WTC11 (cell line): ENCODE results near the gene HECW1. TPM values are rescaled to one million over a fixed set of nuclear protein-coding genes. Genes with fewer than 3 reads are reported as not detected.

Source experiments
- ATAC-seq: fragments of 200-7000 bp; cut with Tn5 transposase; 2 replicates; pipeline ENCODE4 v1.10.0; 2021; ENCODE audit warnings: mild to moderate bottlenecking, moderate library complexity
- CTCF ChIA-PET: fragments of 300-600 bp; sonication (Branson Sonifier 250); formaldehyde crosslinking; loops from one replicate; lab custom pipeline; 2021; ENCODE audit warnings: antibody characterized with exemption; lab: Charles Lee
- POLR2A ChIA-PET: fragments of 350-600 bp; sonication (Branson Sonifier 250); formaldehyde crosslinking; loops from one replicate; lab custom pipeline; 2021; ENCODE audit warnings: antibody characterized with exemption; lab: Charles Lee
- DNase-seq: peaks from one replicate; pipeline ENCODE4 v3.0.0; 2021; ENCODE audit warnings: low spot score
- H3K27ac Mint-ChIP-seq: 2 replicates; pipeline ENCODE4 v1.8.0; 2021; ENCODE audit warnings: mixed read lengths
- H3K27me3 Mint-ChIP-seq: 2 replicates; pipeline ENCODE4 v1.8.0; 2021; ENCODE audit warnings: low read depth, mild to moderate bottlenecking, moderate library complexity, mixed read lengths
- H3K36me3 Mint-ChIP-seq: 2 replicates; pipeline ENCODE4 v1.8.0; 2021; ENCODE audit warnings: mixed read lengths
- H3K4me1 Mint-ChIP-seq: 2 replicates; pipeline ENCODE4 v1.8.0; 2022; ENCODE audit warnings: mixed read lengths
- H3K4me3 Mint-ChIP-seq: 2 replicates; pipeline ENCODE4 v1.8.0; 2021; ENCODE audit warnings: mild to moderate bottlenecking, moderate library complexity, mixed read lengths
- H3K9me3 Mint-ChIP-seq: 2 replicates; pipeline ENCODE4 v1.8.0; 2021; ENCODE audit warnings: mixed read lengths
- E2F4 ChIP-seq: sonication (generic); formaldehyde crosslinking; IDR thresholded peaks from 2 replicates; pipeline ENCODE4 v1.8.1; 2022; ENCODE audit warnings: low read depth, mild to moderate bottlenecking, moderate library complexity, missing genetic modification reagents, borderline replicate concordance
- ERG ChIP-seq: fragments of 250-450 bp; sonication (Bioruptor Pico); IDR thresholded peaks from 2 replicates; pipeline ENCODE4 v1.8.0; 2021; ENCODE audit warnings: mild to moderate bottlenecking
- ETV6 ChIP-seq: sonication (generic); formaldehyde crosslinking; IDR thresholded peaks from 2 replicates; pipeline ENCODE4 v1.8.1; 2022; ENCODE audit warnings: mild to moderate bottlenecking, missing genetic modification reagents
- FOXJ3 ChIP-seq: sonication (generic); formaldehyde crosslinking; IDR thresholded peaks from 2 replicates; pipeline ENCODE4 v1.9.0; 2021; ENCODE audit warnings: missing genetic modification reagents, mild to moderate bottlenecking, borderline replicate concordance
- FOXK1 ChIP-seq: sonication (generic); formaldehyde crosslinking; IDR thresholded peaks from 2 replicates; pipeline ENCODE4 v1.8.0; 2022; ENCODE audit warnings: mild to moderate bottlenecking, moderate library complexity, missing genetic modification reagents
- GTF2I ChIP-seq: fragments of 250-450 bp; sonication (Bioruptor Pico); conservative IDR thresholded peaks from 2 replicates; pipeline ENCODE4 v1.4.0; 2021; ENCODE audit warnings: mild to moderate bottlenecking
- JUN ChIP-seq: sonication (generic); formaldehyde crosslinking; IDR thresholded peaks from 2 replicates; pipeline ENCODE4 v1.8.0; 2023; ENCODE audit warnings: mild to moderate bottlenecking, missing genetic modification reagents
- KAT7 ChIP-seq: sonication (generic); formaldehyde crosslinking; IDR thresholded peaks from 2 replicates; pipeline ENCODE4 v1.8.1; 2023; ENCODE audit warnings: missing genetic modification reagents, mild to moderate bottlenecking, borderline replicate concordance
- MLX ChIP-seq: sonication (generic); formaldehyde crosslinking; IDR thresholded peaks from 2 replicates; pipeline ENCODE4 v1.8.1; 2023; ENCODE audit warnings: mild to moderate bottlenecking, missing genetic modification reagents, moderate library complexity
- MYBL2 ChIP-seq: sonication (generic); formaldehyde crosslinking; IDR thresholded peaks from 2 replicates; pipeline ENCODE4 v1.8.1; 2023; ENCODE audit warnings: mild to moderate bottlenecking, moderate library complexity, missing genetic modification reagents
- NFE2L1 ChIP-seq: sonication (generic); formaldehyde crosslinking; IDR thresholded peaks from 2 replicates; pipeline ENCODE4 v1.8.1; 2023; ENCODE audit warnings: missing genetic modification reagents
- PRDM15 ChIP-seq: sonication (generic); formaldehyde crosslinking; IDR thresholded peaks from 2 replicates; pipeline ENCODE4 v1.8.0; 2022; ENCODE audit warnings: missing genetic modification reagents
- PREB ChIP-seq: sonication (generic); formaldehyde crosslinking; IDR thresholded peaks from 2 replicates; pipeline ENCODE4 v1.8.1; 2022; ENCODE audit warnings: mild to moderate bottlenecking, missing genetic modification reagents, moderate library complexity, borderline replicate concordance
- SMAD3 ChIP-seq: sonication (generic); formaldehyde crosslinking; IDR thresholded peaks from 2 replicates; pipeline ENCODE4 v1.8.0; 2022; ENCODE audit warnings: missing genetic modification reagents, mild to moderate bottlenecking, borderline replicate concordance
- STAT6 ChIP-seq: sonication (generic); formaldehyde crosslinking; conservative IDR thresholded peaks from 2 replicates; pipeline ENCODE4 v1.8.1; 2023; ENCODE audit warnings: mild to moderate bottlenecking, low read depth, missing genetic modification reagents, moderate library complexity
- ZNF281 ChIP-seq: sonication (generic); formaldehyde crosslinking; IDR thresholded peaks from 2 replicates; pipeline ENCODE4 v1.8.0; 2023; ENCODE audit warnings: mild to moderate bottlenecking, missing genetic modification reagents
- ZNF416 ChIP-seq: fragments of 250-450 bp; sonication (Bioruptor Pico); IDR thresholded peaks from 2 replicates; pipeline ENCODE4 v1.9.0; 2021; ENCODE audit warnings: mild to moderate bottlenecking, inconsistent platforms
- total RNA-seq: library from RNA; stranded (reverse); gene quantifications from 3 replicates; pipeline ENCODE4 v1.2.3, GENCODE V29; 2021

The HECW1 gene
- total RNA-seq, 1 experiment from 2014 or later, result 6.1 TPM

GRCh38 chr7:43278088-43278644 lies 165.7 kb downstream of the HECW1 start:
- Mint-ChIP-seq H3K27me3 (peaks cover 4% of the 10 kb centered on the region; the same call in 1 of the 2 replicates), H3K27ac (no peak overlapping the region), H3K9me3 (peaks cover 9% of the 10 kb centered on the region), H3K4me3 (no peak overlapping the region), H3K4me1 (peaks cover 26% of the 10 kb centered on the region), H3K36me3 (no peaks in the 10 kb centered on the region)
- ATAC-seq (no peak), DNase-seq (no peak)
- TF ChIP-seq NFE2L1 (CRISPR knock-in tag) (no peak), SMAD3 (CRISPR knock-in tag) (no peak), MYBL2 (CRISPR knock-in tag) (no peak), JUN (CRISPR knock-in tag) (no peak), FOXJ3 (no peak), GTF2I (no peak), KAT7 (CRISPR knock-in tag) (no peak), MLX (CRISPR knock-in tag) (no peak), ERG (CRISPR knock-in tag) (no peak), FOXK1 (no peak), STAT6 (CRISPR knock-in tag) (no peak), E2F4 (CRISPR knock-in tag) (no peak)
- ChIA-PET CTCF (interaction anchor here (1.6 to 3.6 kb wide), 2 partner anchors 17 to 337 kb away, joined by 3 to 12 read pairs; no protein-coding TSS in a partner anchor), POLR2A (no interaction called here)

GRCh38 chr7:43281268-43281667 lies 168.8 kb downstream of the HECW1 start:
- H3K9me3 Mint-ChIP-seq, result peaks cover 16% of the 10 kb centered on the region
- H3K36me3 Mint-ChIP-seq, result peaks cover 8% of the 10 kb centered on the region
- H3K27me3 Mint-ChIP-seq, result peaks cover 4% of the 10 kb centered on the region; the same call in 1 of the 2 replicates
- TF ChIP-seq PRDM15 (CRISPR knock-in tag) (no peak), JUN (CRISPR knock-in tag) (no peak), ZNF416 (no peak), E2F4 (CRISPR knock-in tag) (no peak), ETV6 (CRISPR knock-in tag) (no peak), ZNF281 (CRISPR knock-in tag) (no peak), PREB (CRISPR knock-in tag) (no peak), NFE2L1 (CRISPR knock-in tag) (no peak)
- ATAC-seq (no peak), DNase-seq (no peak)
- ChIA-PET POLR2A (interaction anchor here (0.7 kb wide), 1 partner anchor 168 kb away, joined by 8 read pairs; no protein-coding TSS in a partner anchor), CTCF (interaction anchor here (0.6 to 1.6 kb wide), 7 partner anchors 19 to 418 kb away, joined by 3 to 6 read pairs (median 3); no protein-coding TSS in a partner anchor)
- no peak overlapping the region for H3K4me3 Mint-ChIP-seq
- H3K27ac Mint-ChIP-seq, result no peak overlapping the region
- peaks cover 17% of the 10 kb centered on the region for H3K4me1 Mint-ChIP-seq
